GM12892 (cell line): Measurements from ENCODE around the gene LANCL3.

Source experiments
- POLR2A ChIP-seq: IDR thresholded peaks from 2 replicates; pipeline ENCODE4 v1.6.1; 2011; ENCODE audit warnings: low read depth, low read length, control low read depth
- TAF1 ChIP-seq: IDR thresholded peaks from 2 replicates; pipeline ENCODE4 v1.6.1; 2011; ENCODE audit warnings: low read depth, mild to moderate bottlenecking, control low read depth, low read length, borderline replicate concordance

DNA sequence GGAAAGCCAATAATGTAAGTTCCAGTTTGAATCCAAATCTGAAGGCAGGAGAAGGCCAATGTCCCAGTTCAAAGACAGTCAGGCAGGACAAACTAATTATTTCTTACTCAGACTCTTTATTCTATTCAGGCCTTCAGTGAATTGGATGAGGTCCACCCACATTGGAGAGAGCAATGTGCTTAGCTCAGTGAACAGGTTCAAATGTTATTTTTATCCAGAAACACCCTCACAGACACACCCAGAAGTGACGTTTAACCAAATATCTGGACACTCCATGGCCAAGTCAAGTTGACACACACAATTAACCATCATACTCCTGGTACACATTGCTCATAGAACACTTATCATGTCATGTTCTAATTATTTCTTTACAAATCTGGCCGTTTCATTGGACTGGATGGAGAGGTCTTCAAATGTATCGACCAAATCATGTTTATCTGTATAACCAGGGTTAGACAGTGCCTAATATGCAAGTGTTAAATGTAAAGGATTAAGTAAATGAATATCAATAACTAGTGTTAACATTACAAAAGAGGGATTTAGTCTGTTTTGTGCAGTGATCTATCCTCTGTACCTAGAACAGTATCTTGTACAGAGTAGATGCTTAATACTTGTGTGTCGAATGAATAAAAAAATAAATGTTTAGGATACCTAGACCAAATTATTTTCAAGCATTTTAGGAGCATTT, 87.0 kb downstream of the LANCL3 start:
- TF ChIP-seq POLR2A (no peak), TAF1 (no peak)
